HG03025 (cell line): ENCODE measurements around the gene B3GALNT2.
"Not testable (repeated sequence)": the region's sequence is repeated elsewhere in the genome, so short reads cannot be mapped to it uniquely, and the experiment has no call there.

Experiments used
- ATAC-seq: cut with Tn5 transposase; IDR thresholded peaks from one replicate; pipeline ENCODE4 v1.9.1; 2021; ENCODE audit warnings: mild to moderate bottlenecking, moderate library complexity; ENCODE audit not compliant: unreplicated experiment, low FRiP score

The B3GALNT2 gene

DNA sequence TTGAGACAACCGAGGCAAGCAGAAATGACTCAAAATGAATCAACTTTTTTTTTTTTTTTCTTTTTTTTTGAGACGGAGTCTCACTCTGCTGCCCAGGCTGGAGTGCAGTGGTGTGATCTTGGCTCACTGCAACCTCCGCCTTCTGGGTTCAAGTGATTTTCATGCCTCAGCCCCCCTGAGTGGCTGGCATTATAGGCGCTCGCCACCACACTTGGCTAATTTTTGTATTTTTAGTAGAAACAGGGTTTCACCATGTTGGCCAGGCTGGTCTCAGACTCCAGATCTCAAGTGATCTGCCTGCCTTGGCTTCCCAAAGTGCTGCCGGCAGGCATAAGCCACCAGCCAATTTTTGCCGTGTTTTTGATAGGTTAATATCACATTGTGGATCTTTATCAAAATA lies 46.4 kb downstream of the B3GALNT2 start:
- not testable (repeated sequence) for ATAC-seq

DNA sequence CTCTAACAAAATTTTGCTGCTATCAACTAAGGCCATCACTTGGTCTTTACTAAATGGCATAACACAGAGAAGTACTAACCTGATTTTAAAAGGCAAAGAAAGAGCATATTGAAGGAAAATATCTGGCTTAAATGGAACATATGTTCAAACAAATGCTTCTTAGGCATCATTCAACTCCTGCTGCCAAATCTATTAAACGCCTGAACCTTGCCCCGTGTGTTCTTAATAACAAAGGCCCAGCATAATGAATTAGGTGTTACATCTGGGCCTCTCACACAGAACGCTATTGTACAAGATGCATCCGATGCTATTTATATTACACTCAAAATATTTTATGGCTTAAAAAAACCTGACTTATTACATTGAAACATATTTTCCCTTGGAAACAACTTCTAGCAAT lies 48.4 kb downstream of the B3GALNT2 start:
- ATAC-seq = no peak

DNA sequence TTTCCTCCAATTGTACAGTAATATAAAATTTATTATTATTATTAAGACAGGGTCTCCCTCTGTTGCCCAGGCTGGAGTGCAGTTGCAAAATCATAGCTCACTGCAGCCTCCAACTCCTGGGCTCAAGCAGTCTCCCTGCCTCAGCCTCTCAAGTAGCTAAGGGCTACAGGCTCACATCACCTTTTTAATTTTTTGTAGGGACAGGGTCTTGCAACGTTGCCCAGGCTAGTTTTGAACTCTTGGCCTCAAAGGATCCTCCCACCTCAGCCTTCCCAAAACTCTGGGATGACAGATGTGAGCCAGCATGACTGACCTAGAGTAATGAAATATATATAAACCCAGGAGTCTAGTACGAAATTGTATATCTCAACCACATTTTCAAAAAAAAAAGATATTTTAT lies 49.2 kb downstream of the B3GALNT2 start:
- ATAC-seq = no peak

DNA sequence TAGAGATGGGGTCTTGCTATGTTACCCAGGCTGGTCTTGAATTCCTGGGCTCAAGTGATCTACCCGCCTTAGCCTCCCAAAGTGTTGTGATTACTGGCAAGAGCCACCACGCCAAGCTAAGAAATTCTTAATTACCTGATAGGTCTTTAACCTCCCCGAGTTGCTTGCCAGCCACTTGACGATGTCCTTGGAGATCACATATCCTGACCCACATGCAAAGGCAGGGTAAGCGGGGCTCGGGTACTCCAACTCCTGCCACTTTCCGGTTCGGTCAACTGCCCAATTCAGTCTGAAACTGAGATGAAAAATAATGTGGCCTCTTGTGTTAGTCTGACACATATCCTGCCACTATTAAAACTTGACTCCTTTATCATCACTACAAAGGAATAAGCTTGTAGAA lies 50.2 kb downstream of the B3GALNT2 start:
- ATAC-seq = no peak

DNA sequence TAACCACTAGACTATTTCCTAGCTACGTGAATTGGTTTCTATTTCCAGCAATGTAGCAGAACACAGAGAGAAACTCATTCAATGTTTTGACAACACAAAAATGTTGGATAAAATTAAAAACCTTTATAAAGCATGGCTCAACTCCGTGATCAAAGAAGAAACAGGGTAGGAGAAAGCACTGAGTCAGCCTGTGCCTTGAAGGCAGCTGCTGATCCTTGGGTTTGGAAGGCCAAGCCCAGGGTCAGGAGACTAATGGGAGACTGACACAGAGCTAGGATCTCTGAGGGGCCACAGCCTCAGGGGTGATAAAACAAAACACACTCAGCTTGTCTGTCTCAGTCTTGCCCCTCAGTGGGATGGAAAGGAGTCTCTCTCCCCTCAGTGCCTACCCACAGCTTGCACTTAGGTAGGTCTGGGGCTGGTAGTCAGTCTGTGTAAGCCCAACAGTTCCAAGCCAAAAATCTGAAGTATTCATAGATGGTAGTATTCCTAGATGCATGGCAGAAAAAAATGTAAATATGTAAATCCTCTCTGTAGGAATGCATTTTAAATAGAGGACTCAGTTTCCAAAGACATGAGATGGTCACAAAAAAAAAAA lies 53.3 kb downstream of the B3GALNT2 start:
- ATAC-seq = no peak

DNA sequence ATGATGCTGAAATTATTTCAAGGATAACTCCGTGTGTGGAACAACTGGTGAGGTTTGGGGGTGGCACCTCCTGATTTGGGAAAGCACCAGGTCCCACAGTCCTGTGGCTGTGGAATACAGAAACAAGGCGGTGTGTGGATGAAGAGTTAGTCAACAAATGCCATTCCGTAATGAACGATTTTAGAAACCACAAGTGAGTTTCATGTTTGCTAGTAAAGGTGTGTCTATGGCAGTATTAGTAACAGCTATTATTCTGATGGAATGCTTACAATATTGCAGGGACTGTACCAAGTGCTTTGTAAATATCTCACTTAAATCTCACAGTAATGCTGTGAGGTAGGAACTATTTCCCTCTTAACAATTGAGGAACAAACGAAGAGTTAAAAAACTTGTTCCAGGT lies 53.8 kb downstream of the B3GALNT2 start:
- ATAC-seq = no peak

DNA sequence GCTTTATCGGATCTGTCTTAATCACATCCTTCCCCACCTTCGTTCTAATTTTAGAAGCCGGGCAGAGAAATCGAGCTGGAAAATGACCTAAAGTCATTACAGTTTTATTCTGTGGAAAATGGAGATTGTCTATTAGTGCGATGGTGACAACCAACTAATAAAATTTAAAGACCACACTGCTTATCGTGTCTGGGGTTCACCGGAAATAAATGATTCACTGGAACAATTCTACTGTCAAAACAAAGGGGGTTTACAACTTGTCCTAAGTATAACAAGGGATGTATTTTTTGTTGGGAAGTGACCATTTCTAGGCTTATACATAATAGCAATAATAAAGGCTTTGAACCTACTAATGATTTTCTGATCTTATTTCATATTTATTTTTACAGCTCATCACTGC lies 55.6 kb downstream of the B3GALNT2 start:
- no peak for ATAC-seq

DNA sequence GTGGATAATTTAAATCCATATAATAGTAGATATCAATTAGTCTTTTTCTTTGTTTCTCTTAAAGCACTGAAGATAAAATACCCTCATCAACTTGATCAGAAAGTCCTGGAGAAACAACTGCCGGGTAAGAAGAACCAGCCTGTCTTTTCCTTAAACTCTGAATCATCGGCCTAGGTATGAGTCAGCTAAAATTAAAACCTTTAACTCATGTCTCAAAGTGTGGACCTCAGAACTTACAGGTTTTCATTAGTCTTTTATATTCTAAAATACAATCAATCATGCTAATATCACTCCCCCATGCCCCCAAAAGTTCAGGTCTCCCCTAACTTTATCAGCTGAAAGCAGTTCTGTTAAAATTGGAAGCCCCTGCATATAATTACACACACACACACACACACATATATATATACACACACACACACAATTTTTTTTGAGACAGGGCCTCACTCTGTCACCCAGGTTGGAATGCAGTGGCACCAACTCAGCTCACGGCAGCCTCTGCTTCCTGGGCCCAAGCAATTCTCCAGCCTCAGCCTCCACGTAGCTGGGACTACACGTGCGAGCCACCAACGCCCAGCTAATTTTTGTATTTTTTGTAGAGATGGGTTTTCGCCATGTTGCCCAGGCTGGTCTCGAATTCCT lies 61.3 kb downstream of the B3GALNT2 start:
- no peak for ATAC-seq

DNA sequence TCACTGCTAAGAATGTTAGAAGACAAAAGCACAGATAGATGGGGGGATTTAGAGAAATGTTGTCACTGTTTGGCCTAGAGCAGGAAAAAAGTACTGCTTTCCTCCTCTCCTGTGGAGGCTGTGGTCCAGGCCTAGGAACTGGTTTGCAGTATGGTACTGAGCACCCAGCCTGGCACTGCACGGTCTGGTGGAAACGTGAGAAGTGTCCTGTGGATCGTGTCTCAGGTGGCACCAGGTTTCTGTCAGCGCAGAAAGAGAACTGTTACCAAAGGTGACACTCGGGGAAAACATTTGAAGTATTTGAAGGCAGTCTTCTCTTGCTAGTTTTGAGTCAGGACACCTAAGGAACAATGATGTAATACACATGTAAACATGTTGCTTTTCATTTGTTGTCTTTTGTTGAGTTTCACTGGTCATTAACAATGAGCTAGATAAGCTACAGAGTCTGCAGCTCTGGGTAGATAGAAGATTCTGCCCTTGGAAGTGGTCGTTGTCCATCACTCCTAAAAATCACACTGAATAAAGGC lies 63.0 kb downstream of the B3GALNT2 start:
- no peak for ATAC-seq

DNA sequence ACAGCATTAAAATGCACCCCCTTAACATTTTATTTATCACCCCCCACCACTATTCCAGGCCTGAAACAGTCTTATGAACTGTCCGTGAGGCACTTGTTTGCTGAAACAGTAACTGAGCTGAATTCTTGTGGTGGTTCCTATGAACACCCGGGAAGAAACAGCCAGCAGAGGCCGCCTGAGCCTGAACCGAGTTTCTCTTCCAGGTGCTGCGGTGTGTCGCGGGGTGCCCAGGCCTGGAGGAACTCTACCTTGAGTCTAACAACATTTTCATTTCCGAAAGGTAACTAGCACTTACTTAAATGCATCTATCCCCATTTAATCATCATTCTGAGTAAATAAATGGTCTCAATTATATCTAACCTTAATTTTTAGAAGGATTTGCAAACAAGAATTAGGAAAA lies 70.3 kb downstream of the B3GALNT2 start:
- ATAC-seq = no peak

DNA sequence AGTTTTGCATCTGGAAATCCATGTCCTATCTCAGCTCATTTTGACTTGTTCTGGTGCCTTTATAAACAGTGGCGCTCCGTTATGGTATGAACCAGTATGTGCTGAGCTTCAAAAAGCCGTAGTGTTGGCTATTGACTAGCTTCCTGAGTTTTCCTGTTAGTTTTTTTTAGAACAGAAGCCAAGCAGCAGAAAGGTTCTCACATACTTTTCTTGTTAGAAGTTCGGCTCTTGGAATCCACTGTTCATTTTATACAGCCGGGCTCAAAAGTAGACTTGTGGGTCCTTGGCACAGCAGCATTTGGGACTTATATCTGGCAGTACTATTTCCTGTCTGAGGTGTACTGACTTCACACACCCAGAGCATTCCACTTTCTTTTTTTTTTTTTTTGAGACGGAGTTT lies 73.3 kb downstream of the B3GALNT2 start:
- no peak for ATAC-seq

DNA sequence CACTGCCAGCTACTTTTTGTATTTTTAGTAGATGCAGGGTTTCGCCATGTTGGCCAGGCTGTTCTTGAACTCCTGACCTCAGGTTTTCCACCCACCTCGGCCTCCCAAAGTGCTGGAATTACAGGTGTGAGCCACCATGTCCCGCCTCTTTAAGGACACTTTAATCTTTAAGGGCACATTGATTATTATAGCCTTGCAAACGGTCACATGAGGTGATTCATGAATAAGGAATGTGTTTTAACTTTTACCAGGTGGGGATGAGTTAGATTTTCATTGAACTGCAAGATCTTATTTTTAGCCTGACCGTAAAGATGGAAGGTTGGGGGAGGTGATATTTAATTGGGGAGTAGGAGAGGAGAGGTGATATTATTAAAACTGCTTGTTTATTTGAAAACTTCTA lies 75.1 kb downstream of the B3GALNT2 start:
- no peak for ATAC-seq

DNA sequence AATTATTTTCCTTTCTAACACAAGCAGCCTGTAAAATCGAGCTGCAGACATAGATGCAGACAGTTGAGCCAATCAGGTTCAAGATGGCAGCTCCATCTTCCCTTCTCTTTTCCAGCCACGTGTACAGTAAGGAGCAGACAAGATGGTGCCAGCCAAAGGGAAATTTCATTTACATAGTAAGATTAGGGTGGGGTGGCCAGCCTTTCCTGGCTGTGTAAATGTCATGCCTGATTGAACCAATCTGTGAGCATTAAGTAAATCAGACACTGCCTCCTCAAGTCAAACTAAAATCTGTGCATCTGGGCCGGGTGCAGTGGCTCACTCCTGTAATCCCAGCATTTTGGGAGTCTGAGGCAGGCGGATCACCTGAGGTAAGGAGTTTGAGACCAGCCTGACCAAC lies 76.8 kb downstream of the B3GALNT2 start:
- ATAC-seq = no peak

DNA sequence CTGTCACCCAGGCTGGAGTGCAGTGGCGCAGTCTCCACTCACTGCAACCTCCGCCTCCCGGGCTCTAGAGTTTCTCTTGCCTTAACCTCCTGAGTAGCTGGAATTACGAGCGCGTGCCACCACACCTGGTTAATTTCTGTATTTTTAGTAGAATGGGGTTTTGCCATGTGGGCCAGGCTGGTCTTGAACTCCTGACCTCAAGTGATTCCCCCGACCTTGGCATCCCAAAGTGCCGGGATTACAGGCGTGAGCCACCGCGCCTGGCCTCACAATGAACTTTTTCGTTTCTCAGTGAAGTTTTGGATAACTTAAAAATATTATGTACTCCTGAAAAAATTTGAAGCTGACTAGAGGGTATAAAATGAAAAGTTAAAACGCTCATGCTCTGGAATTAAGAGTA lies 77.6 kb downstream of the B3GALNT2 start:
- ATAC-seq = no peak

DNA sequence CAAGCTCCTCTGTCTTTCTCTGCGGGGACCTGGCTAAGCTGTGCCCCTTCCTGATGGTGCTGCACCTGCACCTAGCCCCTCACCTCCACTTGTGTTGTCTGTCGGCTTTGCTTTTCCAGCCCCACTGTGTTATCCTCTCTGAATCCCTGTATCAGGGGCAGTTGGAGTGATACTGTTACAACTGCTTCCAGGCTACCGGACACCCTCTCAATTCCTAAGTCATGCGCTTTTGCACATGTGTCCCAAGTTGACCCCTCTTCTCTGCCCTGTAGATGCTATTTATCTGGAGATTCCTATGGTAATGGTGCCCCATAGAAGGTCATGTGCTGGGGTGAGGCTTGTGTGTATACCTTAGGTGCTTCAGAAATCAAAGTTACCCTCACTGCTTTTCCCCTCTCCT lies 78.1 kb downstream of the B3GALNT2 start:
- no peak for ATAC-seq

DNA sequence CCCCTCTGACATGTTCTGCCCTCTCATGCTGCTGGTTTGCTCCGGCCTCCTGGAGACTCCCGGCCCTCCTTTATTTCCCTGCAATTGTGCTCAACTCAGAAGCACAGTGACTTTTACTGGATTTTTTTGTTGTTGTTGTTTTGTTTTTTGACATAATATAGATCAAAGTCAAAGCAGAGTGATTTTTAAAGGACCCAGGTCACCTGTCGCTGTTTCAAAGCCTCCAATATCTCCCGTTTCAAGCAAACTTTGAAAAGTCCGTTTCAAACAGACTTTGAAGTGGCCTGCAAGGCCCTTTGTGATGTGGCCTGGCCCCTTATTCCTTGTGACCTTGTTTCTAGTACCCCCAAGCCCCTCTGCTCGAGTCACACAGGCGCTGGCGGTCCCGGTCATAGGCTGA lies 78.9 kb downstream of the B3GALNT2 start:
- ATAC-seq = no peak

DNA sequence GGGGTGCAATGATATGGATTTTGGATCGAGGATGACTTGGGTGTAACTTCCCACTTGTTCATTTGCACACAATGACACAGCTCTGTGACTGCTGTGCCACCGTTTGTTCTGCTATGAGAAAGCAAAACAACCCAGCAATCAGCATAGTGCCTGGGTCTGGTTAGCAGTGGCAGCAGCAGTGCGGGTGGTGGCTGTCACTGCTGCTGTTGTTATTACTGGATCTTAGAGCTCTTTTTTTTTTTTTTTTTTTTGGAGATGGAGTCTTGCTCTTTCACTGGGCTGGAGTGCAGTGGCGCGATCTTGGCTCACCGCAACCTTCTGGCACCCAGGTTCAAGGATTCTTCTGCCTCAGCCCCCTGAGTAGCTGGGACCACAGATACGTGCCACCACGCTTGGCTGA lies 80.2 kb downstream of the B3GALNT2 start:
- no peak for ATAC-seq

DNA sequence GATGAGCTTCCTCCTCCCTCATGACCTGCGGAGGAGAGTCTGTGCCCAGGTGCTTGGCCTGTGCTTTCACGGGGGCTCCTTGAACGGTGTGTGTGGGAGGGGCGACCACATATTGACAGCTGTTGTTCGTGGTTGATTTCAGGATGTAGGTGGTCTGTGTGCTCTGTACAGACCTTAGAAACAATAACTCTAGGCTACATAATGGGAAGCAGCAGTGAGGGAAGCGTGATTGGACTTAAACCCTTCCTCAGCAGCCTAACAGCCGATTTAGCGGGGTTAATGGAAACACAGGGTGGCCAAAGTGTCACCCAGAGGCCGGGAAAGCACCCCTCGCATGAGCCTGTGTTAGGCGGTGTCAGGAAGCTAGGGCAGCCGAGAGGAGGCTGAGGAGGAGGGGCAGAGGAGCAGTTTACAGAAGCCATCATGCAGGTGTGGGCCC lies 81.0 kb downstream of the B3GALNT2 start:
- ATAC-seq = no peak

DNA sequence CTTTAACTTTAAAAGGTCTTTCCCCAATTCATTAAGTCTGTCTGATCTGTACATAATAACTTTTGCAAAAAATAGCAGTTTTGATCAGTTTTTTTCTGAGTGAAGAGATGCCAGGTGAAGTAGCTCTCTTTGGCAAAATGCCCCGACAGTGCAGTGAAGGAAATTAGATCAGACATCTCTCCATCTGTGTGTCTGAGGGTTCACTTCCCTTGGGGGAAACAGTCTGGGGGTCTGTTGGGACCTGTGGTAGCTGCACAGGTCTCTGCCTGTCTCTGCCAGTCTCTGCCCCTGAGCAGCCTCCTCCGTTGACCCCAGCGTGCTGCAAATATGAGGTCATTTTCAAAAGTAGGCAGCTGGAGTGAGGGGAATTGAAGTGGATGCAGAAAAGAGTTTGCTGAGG lies 82.5 kb downstream of the B3GALNT2 start:
- no peak for ATAC-seq

DNA sequence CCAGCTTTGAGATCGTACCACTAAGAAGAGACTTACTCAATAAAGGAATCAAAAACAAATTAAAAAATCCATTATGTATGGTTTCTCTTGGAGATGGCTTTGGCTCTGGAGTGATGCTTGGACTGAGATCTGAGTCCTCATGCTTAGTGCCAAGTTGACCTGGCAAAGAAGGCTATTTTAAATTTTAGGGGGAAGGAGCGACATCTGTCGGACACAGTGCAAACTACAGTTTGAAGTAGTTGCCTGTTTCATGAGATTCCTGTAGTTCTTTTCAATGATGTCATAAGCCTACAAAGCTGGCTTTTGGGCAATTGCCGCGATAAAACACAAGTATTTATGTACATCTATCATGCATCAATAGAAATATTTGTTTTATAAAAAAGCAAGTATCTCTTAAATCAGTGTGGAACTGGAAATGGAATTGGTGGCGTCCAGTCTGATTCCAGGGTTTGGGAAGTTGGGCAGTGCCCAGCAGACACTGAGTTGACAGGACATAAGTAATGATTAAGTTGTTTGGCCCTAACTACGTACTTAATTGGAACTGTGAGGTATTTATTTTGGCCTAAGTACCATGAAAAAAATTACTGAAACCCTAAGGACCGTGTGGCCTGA lies 87.1 kb downstream of the B3GALNT2 start:
- ATAC-seq = no peak

DNA sequence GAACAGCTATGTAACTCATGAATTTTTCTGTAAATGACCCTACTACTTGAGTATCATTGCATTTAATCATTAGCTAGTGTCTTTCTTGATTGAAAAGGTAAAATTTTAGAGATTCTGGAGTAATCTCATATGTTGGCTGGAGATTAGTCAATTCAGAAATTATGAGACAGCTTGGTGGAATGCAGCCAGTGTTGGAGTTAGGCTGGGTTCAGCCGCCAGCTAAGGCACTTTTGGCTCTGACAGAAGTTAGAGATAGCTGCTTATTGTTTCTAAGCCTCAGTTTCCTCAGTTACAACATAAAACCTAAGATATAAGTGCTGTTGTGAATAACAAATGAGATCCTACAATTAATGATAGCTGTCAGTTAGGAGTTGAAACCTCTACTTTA lies 87.6 kb downstream of the B3GALNT2 start:
- no peak for ATAC-seq
